ENCODE measurements around the gene SECTM1.

DNA sequence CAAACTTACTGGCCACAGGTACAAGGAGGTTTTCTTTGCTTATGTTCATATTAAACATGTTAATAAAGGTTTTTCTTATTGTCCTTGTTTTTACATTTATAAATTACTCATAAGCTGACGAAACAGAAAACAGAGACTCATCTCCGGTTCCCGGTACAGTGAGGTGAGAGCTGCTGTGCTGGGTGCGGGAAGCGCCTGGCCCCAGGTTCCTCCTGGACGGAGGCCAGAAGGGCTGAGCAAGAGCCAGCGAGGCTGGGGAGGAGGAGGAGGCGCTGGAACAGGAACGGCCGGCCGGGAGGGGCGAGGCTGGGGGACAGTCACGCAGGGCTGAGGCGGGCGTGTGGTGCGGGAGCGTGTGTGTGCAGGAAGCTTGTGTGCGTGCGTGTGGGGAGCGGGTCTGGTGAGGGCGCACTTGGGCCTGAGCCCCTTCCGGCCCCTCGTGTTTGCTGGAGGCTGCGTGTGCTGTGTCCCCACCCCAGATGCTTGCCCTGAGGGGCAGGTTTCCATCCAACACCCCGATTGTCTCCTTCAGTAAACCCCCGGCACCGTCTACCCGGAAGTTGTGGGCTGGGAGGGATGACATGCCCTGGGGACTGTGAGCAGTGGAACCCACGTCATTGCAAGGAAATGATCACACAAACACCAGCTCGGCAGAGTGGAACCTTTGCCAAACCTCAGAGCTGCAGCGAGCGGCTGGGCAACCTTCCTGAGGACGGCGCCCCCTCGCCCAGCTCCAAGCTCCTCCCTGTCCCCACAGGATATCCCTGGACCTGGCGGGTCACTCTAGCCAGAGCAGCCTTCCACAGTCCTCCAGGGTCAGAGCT lies 35.6 kb downstream of the SECTM1 start:
- TF ChIP-seq POLR2A (IDR thresholded peaks at IDR 0.05; ENCODE audit: extremely low read depth, insufficient read length): no peak
- TF ChIP-seq, protein P1, sequence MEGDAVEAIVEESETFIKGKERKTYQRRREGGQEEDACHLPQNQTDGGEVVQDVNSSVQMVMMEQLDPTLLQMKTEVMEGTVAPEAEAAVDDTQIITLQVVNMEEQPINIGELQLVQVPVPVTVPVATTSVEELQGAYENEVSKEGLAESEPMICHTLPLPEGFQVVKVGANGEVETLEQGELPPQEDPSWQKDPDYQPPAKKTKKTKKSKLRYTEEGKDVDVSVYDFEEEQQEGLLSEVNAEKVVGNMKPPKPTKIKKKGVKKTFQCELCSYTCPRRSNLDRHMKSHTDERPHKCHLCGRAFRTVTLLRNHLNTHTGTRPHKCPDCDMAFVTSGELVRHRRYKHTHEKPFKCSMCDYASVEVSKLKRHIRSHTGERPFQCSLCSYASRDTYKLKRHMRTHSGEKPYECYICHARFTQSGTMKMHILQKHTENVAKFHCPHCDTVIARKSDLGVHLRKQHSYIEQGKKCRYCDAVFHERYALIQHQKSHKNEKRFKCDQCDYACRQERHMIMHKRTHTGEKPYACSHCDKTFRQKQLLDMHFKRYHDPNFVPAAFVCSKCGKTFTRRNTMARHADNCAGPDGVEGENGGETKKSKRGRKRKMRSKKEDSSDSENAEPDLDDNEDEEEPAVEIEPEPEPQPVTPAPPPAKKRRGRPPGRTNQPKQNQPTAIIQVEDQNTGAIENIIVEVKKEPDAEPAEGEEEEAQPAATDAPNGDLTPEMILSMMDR (IDR thresholded peaks at IDR 0.05; ENCODE audit: low read depth, low read length): no peak
- TF ChIP-seq, protein P2, sequence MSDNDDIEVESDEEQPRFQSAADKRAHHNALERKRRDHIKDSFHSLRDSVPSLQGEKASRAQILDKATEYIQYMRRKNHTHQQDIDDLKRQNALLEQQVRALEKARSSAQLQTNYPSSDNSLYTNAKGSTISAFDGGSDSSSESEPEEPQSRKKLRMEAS (IDR thresholded peaks at IDR 0.05; ENCODE audit: low read depth, low read length): peak; percentile 55

All from NB4 (cell line).